DMS 273 (cell line): ENCODE measurements around the gene RNFT2.

Experiments
- DNase-seq: peaks from one replicate; lab custom pipeline; 2025; ENCODE audit not compliant: unreplicated experiment; lab: John Stamatoyannopoulos, UW

The RNFT2 gene

DNA sequence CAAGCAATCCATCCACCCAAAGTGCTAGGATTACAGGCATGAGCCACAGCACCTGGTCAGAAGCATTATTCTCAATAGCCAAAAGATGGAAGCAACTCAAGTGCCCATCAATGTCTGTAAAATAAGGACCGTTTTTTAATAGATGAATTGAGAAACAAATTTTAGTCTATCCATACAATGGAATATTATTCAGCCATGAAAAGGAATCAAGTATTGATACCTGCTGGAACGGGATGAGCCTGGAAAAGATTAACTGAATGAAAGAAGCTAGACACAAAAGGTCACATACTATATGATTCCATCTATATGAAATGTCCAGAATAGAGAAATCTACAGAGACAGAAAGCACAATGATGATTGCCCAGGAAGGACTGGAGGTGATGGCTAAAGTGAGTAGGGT lies 163.5 kb downstream of the RNFT2 start:
- DNase-seq, result no peak
